ENCODE measurements around the gene TOMM40. TPM values are rescaled to one million over a fixed set of nuclear protein-coding genes. Genes with fewer than 3 reads are reported as not detected.

Gene TOMM40
- total and polyA plus RNA-seq, 9 of the 15 experiments (the other 6 are each of a cell fraction or from before 2014, with no cell fraction given), result 0.89 to 290 (median 160) TPM

GRCh38 chr19:44845612-44846454 lies 45.2 kb upstream of the TOMM40 start, which contains the start of gene NECTIN2 (continued):
- TF ChIP-seq ZNF398 (CRISPR knock-in tag; IDR thresholded peaks at IDR 0.05) (no peak), XRCC5 (IDR thresholded peaks at IDR 0.05; ENCODE audit: low read depth, low read length) (peak; percentile 63; the same call in 1 of the 2 replicates), ARID3B (CRISPR knock-in tag; IDR thresholded peaks at IDR 0.05; ENCODE audit: borderline replicate concordance) (0 out of 2 replicates have a peak, but pooled peaks have one; percentile 83), SIN3A (IDR thresholded peaks at IDR 0.05; ENCODE audit: borderline replicate concordance in 2 of 2, control insufficient read depth in 1 of 2, low read depth in 2 of 2, low read length in 2 of 2) (peak; percentile 10 to 28; a peak in 2 of 4 replicates), CHD1 (IDR thresholded peaks at IDR 0.05; ENCODE audit: low read length) (no peak), HES1 (IDR thresholded peaks at IDR 0.05; ENCODE audit: low read depth) (no peak), NCOR1 (IDR thresholded peaks at IDR 0.05) (peak; percentile 33; the same call in 1 of the 2 replicates), FOS (IDR thresholded peaks at IDR 0.05; ENCODE audit: extremely low read depth, insufficient read length) (no peak), ZNF57 (CRISPR knock-in tag; IDR thresholded peaks at IDR 0.05) (no peak), ZNF740 (CRISPR knock-in tag; IDR thresholded peaks at IDR 0.05) (no peak), ZNF740 (tag; IDR thresholded peaks at IDR 0.05) (0 out of 4 replicates have a peak, but pooled peaks of 1 of the 2 experiments have one; percentile 25), BMI1 (IDR thresholded peaks at IDR 0.05; ENCODE audit: low read length) (no peak), ZBED1 (IDR thresholded peaks at IDR 0.05) (no peak), MAZ (CRISPR knock-in tag; conservative IDR thresholded peaks at IDR 0.05 in 1 of 2, IDR thresholded peaks at IDR 0.05 in 1 of 2) (peak; percentile 11 to 62; a peak in 1 of 4 replicates), PBX2 (CRISPR knock-in tag; IDR thresholded peaks at IDR 0.05; ENCODE audit: low read depth) (no peak), PBX2 (tag; conservative IDR thresholded peaks at IDR 0.05; ENCODE audit: low read depth) (no peak), ARNT (IDR thresholded peaks at IDR 0.05) (peak in 1 of 2 experiments; percentile 88; a peak in 2 of 4 replicates)

All from K562 (cell line).